ENCODE data around the gene EPPIN.

DNA sequence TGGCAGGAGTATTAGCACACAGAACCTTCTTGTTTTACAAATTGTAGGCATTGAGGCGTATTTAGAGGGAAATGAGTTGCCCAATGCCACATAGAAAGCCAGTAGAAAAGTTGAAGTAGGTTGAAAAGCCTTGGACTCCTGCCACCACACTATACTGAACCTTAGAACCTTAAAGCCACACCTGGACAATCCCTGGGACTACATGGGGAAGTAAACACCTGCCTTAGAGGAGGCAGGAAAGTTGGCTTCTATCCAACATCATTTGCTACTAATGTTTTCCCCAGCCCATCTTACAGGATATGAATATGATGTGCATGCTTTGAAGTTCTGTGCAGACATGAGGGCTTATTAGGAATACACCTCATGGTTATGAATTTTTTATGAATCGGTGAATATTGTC, 5.3 kb upstream of the EPPIN start:
- no peak for TF ChIP-seq POLR2A (IDR thresholded peaks at IDR 0.05)
- TF ChIP-seq, protein P1, sequence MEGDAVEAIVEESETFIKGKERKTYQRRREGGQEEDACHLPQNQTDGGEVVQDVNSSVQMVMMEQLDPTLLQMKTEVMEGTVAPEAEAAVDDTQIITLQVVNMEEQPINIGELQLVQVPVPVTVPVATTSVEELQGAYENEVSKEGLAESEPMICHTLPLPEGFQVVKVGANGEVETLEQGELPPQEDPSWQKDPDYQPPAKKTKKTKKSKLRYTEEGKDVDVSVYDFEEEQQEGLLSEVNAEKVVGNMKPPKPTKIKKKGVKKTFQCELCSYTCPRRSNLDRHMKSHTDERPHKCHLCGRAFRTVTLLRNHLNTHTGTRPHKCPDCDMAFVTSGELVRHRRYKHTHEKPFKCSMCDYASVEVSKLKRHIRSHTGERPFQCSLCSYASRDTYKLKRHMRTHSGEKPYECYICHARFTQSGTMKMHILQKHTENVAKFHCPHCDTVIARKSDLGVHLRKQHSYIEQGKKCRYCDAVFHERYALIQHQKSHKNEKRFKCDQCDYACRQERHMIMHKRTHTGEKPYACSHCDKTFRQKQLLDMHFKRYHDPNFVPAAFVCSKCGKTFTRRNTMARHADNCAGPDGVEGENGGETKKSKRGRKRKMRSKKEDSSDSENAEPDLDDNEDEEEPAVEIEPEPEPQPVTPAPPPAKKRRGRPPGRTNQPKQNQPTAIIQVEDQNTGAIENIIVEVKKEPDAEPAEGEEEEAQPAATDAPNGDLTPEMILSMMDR (IDR thresholded peaks at IDR 0.05), result no peak
